IPS-18a (cell line): ENCODE data around the gene GRIN2A.

Source experiments
- H3K27ac ChIP-seq: one replicate; pipeline ENCODE4 v1.5.1; 2013; ENCODE audit warnings: low read length
- H3K27me3 ChIP-seq: one replicate; pipeline ENCODE4 v1.6.1; 2013; ENCODE audit warnings: mild to moderate bottlenecking, low read length; ENCODE audit not compliant: control insufficient read depth, insufficient read depth
- H3K36me3 ChIP-seq: one replicate; pipeline ENCODE4 v1.6.1; 2013; ENCODE audit warnings: low read depth, low read length; ENCODE audit not compliant: control insufficient read depth
- H3K4me1 ChIP-seq: one replicate; pipeline ENCODE4 v1.6.1; 2013; ENCODE audit warnings: low read depth, low read length; ENCODE audit not compliant: control insufficient read depth
- H3K4me3 ChIP-seq: one replicate; pipeline ENCODE4 v1.5.1; 2013; ENCODE audit warnings: low read length
- H3K9ac ChIP-seq: one replicate; pipeline ENCODE4 v1.6.1; 2013; ENCODE audit warnings: mild to moderate bottlenecking, low read length, moderate library complexity
- H3K9me3 ChIP-seq: one replicate; pipeline ENCODE4 v1.6.1; 2013; ENCODE audit warnings: low read depth, low read length; ENCODE audit not compliant: control insufficient read depth

The GRIN2A gene

GRCh38 chr16:10123141-10123540 lies 59.1 kb downstream of the GRIN2A start:
- H3K36me3 ChIP-seq, result no peaks in the 10 kb centered on the region
- no peaks in the 10 kb centered on the region for H3K27me3 ChIP-seq
- no peak overlapping the region for H3K4me3 ChIP-seq
- H3K9me3 ChIP-seq, result no peaks in the 10 kb centered on the region
- H3K9ac ChIP-seq, result no peak overlapping the region
- no peak overlapping the region for H3K27ac ChIP-seq
- peaks cover 13% of the 10 kb centered on the region for H3K4me1 ChIP-seq

DNA sequence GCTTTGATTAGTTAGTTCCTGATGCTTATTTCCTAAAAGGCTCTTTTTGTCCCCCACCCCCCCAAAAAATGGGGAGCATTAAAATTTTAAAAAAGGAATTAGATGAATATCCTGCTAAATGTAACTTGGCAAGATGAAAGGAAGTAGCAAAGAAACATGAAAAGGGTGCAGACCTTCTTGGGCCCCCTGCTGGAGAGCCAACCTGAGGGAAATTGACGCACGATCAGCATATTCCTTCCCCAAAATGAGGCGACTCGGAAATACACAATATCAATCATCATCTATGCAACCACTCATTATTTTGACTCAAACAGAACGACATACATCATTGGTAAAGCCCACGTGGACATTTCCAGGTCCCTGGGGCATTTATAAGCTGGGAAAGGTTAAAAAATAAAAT lies 59.7 kb downstream of the GRIN2A start:
- Histone ChIP-seq H3K9me3 (no peaks in the 10 kb centered on the region), H3K27ac (no peak overlapping the region), H3K27me3 (no peaks in the 10 kb centered on the region), H3K4me1 (peaks cover 13% of the 10 kb centered on the region), H3K4me3 (no peak overlapping the region), H3K36me3 (no peaks in the 10 kb centered on the region), H3K9ac (no peak overlapping the region)

GRCh38 chr16:10121897-10122425 lies 60.3 kb downstream of the GRIN2A start:
- H3K27ac ChIP-seq, result no peak overlapping the region
- H3K4me3 ChIP-seq, result no peak overlapping the region
- no peaks in the 10 kb centered on the region for H3K36me3 ChIP-seq
- H3K9ac ChIP-seq, result no peak overlapping the region
- H3K9me3 ChIP-seq, result no peaks in the 10 kb centered on the region
- H3K4me1 ChIP-seq, result peaks cover 13% of the 10 kb centered on the region
- no peaks in the 10 kb centered on the region for H3K27me3 ChIP-seq

GRCh38 chr16:10121491-10121890 lies 60.7 kb downstream of the GRIN2A start:
- no peaks in the 10 kb centered on the region for H3K36me3 ChIP-seq
- H3K9ac ChIP-seq, result no peak overlapping the region
- no peaks in the 10 kb centered on the region for H3K27me3 ChIP-seq
- no peaks in the 10 kb centered on the region for H3K9me3 ChIP-seq
- no peak overlapping the region for H3K27ac ChIP-seq
- H3K4me3 ChIP-seq, result no peak overlapping the region
- H3K4me1 ChIP-seq, result peaks cover 13% of the 10 kb centered on the region

DNA sequence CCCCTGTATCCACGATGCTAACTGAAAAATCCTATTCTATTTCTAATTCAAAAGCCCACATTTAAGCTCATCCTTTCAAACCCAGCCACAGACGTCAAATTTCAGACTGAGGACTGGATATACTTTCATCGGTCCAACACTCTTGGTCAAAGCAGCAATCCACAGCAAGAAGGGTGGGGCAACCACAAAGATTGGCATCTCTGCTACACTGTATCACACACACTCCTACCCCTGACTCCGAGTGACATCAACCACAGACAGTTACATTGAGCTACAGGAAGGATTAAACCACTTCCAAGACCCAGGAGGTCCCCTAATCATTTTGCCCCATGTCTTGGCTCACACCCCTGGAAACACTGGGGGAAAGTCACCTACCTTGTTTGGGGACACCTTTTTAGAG lies 61.3 kb downstream of the GRIN2A start:
- peaks cover 13% of the 10 kb centered on the region for H3K4me1 ChIP-seq
- H3K9me3 ChIP-seq, result no peaks in the 10 kb centered on the region
- no peak overlapping the region for H3K4me3 ChIP-seq
- no peaks in the 10 kb centered on the region for H3K36me3 ChIP-seq
- H3K9ac ChIP-seq, result no peak overlapping the region
- H3K27ac ChIP-seq, result no peak overlapping the region
- H3K27me3 ChIP-seq, result no peaks in the 10 kb centered on the region

DNA sequence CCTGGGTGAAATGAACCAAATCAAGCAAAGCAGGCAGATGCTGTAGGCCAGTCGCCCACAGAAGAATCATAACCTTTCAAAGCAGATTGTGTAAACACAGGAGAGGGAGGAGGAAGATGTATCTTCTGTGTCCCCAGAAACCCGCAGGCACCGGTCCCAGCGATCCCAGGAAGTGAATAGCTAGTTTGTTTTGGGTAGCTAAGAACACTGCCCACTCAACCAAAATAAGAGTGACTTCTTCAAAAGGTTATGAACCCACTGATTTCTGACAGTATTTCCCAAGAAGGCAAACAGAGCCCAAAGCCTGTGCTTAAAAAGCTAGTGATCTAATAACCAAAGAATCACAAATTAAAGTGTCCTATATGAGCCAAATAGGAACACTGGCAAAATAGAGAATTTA lies 67.8 kb downstream of the GRIN2A start:
- Histone ChIP-seq H3K9ac (no peak overlapping the region), H3K4me1 (no peaks in the 10 kb centered on the region), H3K4me3 (no peak overlapping the region), H3K27ac (no peak overlapping the region), H3K27me3 (no peaks in the 10 kb centered on the region), H3K9me3 (no peaks in the 10 kb centered on the region), H3K36me3 (no peaks in the 10 kb centered on the region)

DNA sequence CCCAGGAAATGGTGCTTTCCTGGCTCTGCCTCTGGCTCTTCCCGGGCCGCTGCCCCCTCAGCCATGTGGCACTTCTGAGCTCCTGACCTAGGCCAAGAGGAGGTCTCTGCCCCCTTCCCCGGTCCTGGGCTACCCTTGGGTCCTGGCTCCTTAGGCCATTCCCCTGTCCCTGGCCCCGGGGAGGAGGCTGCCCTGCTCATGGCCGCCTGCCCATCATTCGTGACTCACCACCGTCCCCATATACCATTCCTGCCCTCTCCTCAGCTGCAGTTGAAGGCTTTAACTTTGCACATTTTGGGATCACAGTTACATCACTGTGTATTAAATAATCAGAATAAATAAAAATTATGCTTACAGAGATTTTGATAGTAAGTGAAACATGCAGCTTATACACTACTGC lies 69.0 kb downstream of the GRIN2A start:
- Histone ChIP-seq H3K9me3 (no peaks in the 10 kb centered on the region), H3K4me1 (no peaks in the 10 kb centered on the region), H3K36me3 (no peaks in the 10 kb centered on the region), H3K9ac (no peak overlapping the region), H3K27ac (no peak overlapping the region), H3K4me3 (no peak overlapping the region), H3K27me3 (no peaks in the 10 kb centered on the region)

- no peak overlapping the region for H3K9ac ChIP-seq
- no peak overlapping the region for H3K27ac ChIP-seq
- no peaks in the 10 kb centered on the region for H3K4me1 ChIP-seq
- no peaks in the 10 kb centered on the region for H3K9me3 ChIP-seq
- H3K36me3 ChIP-seq, result no peaks in the 10 kb centered on the region
- H3K4me3 ChIP-seq, result no peak overlapping the region
- no peaks in the 10 kb centered on the region for H3K27me3 ChIP-seq
Measured at GRCh38 chr16:10112021-10112420, 70.2 kb downstream of the GRIN2A start.

- Histone ChIP-seq H3K4me1 (no peaks in the 10 kb centered on the region), H3K9ac (no peak overlapping the region), H3K9me3 (no peaks in the 10 kb centered on the region), H3K27me3 (no peaks in the 10 kb centered on the region), H3K36me3 (no peaks in the 10 kb centered on the region), H3K4me3 (no peak overlapping the region), H3K27ac (no peak overlapping the region)
Measured at GRCh38 chr16:10111156-10111761, 71.0 kb downstream of the GRIN2A start.

GRCh38 chr16:10110552-10110951 lies 71.7 kb downstream of the GRIN2A start:
- Histone ChIP-seq H3K4me1 (no peaks in the 10 kb centered on the region), H3K27ac (no peak overlapping the region), H3K9ac (no peak overlapping the region), H3K4me3 (no peak overlapping the region), H3K36me3 (no peaks in the 10 kb centered on the region), H3K27me3 (no peaks in the 10 kb centered on the region), H3K9me3 (no peaks in the 10 kb centered on the region)

GRCh38 chr16:10107081-10107480 lies 75.1 kb downstream of the GRIN2A start:
- Histone ChIP-seq H3K9ac (no peak overlapping the region), H3K4me3 (no peak overlapping the region), H3K36me3 (no peaks in the 10 kb centered on the region), H3K9me3 (no peaks in the 10 kb centered on the region), H3K4me1 (no peaks in the 10 kb centered on the region), H3K27me3 (no peaks in the 10 kb centered on the region), H3K27ac (no peak overlapping the region)

- Histone ChIP-seq H3K27me3 (no peaks in the 10 kb centered on the region), H3K36me3 (no peaks in the 10 kb centered on the region), H3K27ac (no peak overlapping the region), H3K4me1 (no peaks in the 10 kb centered on the region), H3K4me3 (no peak overlapping the region), H3K9me3 (no peaks in the 10 kb centered on the region), H3K9ac (no peak overlapping the region)
Measured at GRCh38 chr16:10103700-10104099, 78.5 kb downstream of the GRIN2A start.
